Duodenal mucosa (tissue), 2 donors: Measurements from ENCODE around the gene MYMX.

Experiments
- H3K27ac ChIP-seq: one replicate; pipeline ENCODE4 v1.7.0; 2013; ENCODE audit warnings: low read depth, low read length
- H3K27me3 ChIP-seq, 2 donors: one replicate each; pipeline ENCODE4 v1.7.0; 2013; ENCODE audit warnings: low read length in 2 of 2, control low read depth in 1 of 2; ENCODE audit not compliant: insufficient read depth in 2 of 2, control insufficient read depth in 1 of 2
- H3K36me3 ChIP-seq, 2 donors: one replicate each; pipeline ENCODE4 v1.7.0; 2013; ENCODE audit warnings: low read length in 2 of 2, control low read depth in 1 of 2; ENCODE audit not compliant: insufficient read depth in 2 of 2, control insufficient read depth in 1 of 2
- H3K4me1 ChIP-seq, 2 donors: one replicate each; pipeline ENCODE4 v1.7.0; 2013; ENCODE audit warnings: low read length in 2 of 2, control low read depth in 1 of 2; ENCODE audit not compliant: insufficient read depth in 2 of 2, control insufficient read depth in 1 of 2
- H3K4me3 ChIP-seq, 2 donors: one replicate each; pipeline ENCODE4 v1.7.0; 2013; ENCODE audit warnings: low read length in 2 of 2, low read depth in 1 of 2
- H3K9ac ChIP-seq, 2 donors: one replicate each; pipeline ENCODE4 v1.7.0; 2013; ENCODE audit warnings: low read length in 2 of 2, low read depth in 1 of 2
- H3K9me3 ChIP-seq, 2 donors: one replicate each; pipeline ENCODE4 v1.7.0; 2013; ENCODE audit warnings: low read length in 2 of 2, control low read depth in 1 of 2; ENCODE audit not compliant: control insufficient read depth in 1 of 2

Gene MYMX

GRCh38 chr6:44224965-44225305 is 8.2 kb downstream of the MYMX start:
- H3K27ac ChIP-seq, result no peak overlapping the region
- peak overlapping the region in 1 of 2 donors; percentile 60 for H3K9ac ChIP-seq
- H3K27me3 ChIP-seq, result no peaks in the 10 kb centered on the region
- no peaks in the 10 kb centered on the region for H3K9me3 ChIP-seq
- peaks cover 0 to under 1% of the 10 kb centered on the region in 2 donors for H3K36me3 ChIP-seq
- H3K4me3 ChIP-seq, result no peak overlapping the region
- peaks cover 38 to 40% of the 10 kb centered on the region in 2 donors for H3K4me1 ChIP-seq

GRCh38 chr6:44225579-44226325 is 9.0 kb downstream of the MYMX start:
- H3K4me1 ChIP-seq, result peaks cover 38 to 40% of the 10 kb centered on the region in 2 donors

GRCh38 chr6:44226368-44227147 is 9.8 kb downstream of the MYMX start:
- Histone ChIP-seq H3K4me3 (no peak overlapping the region), H3K9ac (no peak overlapping the region), H3K9me3 (no peaks in the 10 kb centered on the region), H3K36me3 (peaks cover 3 to 8% of the 10 kb centered on the region in 2 donors), H3K27me3 (no peaks in the 10 kb centered on the region), H3K4me1 (peaks cover 31 to 34% of the 10 kb centered on the region in 2 donors), H3K27ac (no peak overlapping the region)

More at GRCh38 chr6:44225579-44226325, 9.0 kb downstream of the MYMX start:
- H3K9ac ChIP-seq, result no peak overlapping the region
- no peak overlapping the region for H3K4me3 ChIP-seq
- no peaks in the 10 kb centered on the region for H3K9me3 ChIP-seq
- no peaks in the 10 kb centered on the region for H3K27me3 ChIP-seq
- peaks cover 3 to 5% of the 10 kb centered on the region in 2 donors for H3K36me3 ChIP-seq
- H3K27ac ChIP-seq, result no peak overlapping the region

- H3K9me3 ChIP-seq, result no peaks in the 10 kb centered on the region
- peaks cover 26 to 30% of the 10 kb centered on the region in 2 donors for H3K4me1 ChIP-seq
- no peak overlapping the region for H3K27ac ChIP-seq
- H3K4me3 ChIP-seq, result no peak overlapping the region
- H3K9ac ChIP-seq, result no peak overlapping the region
- H3K36me3 ChIP-seq, result peaks cover 8% of the 10 kb centered on the region in 2 donors
- H3K27me3 ChIP-seq, result no peaks in the 10 kb centered on the region
Measured at GRCh38 chr6:44227148-44227793, 10.5 kb downstream of the MYMX start.

- no peak overlapping the region for H3K4me3 ChIP-seq
- H3K27ac ChIP-seq, result no peak overlapping the region
- no peaks in the 10 kb centered on the region for H3K9me3 ChIP-seq
- H3K27me3 ChIP-seq, result no peaks in the 10 kb centered on the region
- peaks cover 8% of the 10 kb centered on the region in 2 donors for H3K36me3 ChIP-seq
- no peak overlapping the region for H3K9ac ChIP-seq
- peaks cover 20 to 22% of the 10 kb centered on the region in 2 donors for H3K4me1 ChIP-seq
Measured at GRCh38 chr6:44228031-44228430, 11.3 kb downstream of the MYMX start.

- no peak overlapping the region for H3K4me3 ChIP-seq
Measured at GRCh38 chr6:44228433-44228832, 11.7 kb downstream of the MYMX start.

GRCh38 chr6:44228836-44229235 is 12.1 kb downstream of the MYMX start:
- Histone ChIP-seq H3K27me3 (no peaks in the 10 kb centered on the region), H3K27ac (no peak overlapping the region), H3K9ac (no peak overlapping the region), H3K4me1 (peaks cover 22 to 28% of the 10 kb centered on the region in 2 donors), H3K36me3 (peaks cover 8% of the 10 kb centered on the region in 2 donors), H3K4me3 (no peak overlapping the region), H3K9me3 (no peaks in the 10 kb centered on the region)

More at GRCh38 chr6:44228433-44228832, 11.7 kb downstream of the MYMX start:
- Histone ChIP-seq H3K4me1 (peaks cover 19 to 25% of the 10 kb centered on the region in 2 donors), H3K36me3 (peaks cover 8% of the 10 kb centered on the region in 2 donors), H3K9ac (no peak overlapping the region), H3K9me3 (no peaks in the 10 kb centered on the region), H3K27ac (no peak overlapping the region), H3K27me3 (no peaks in the 10 kb centered on the region)

GRCh38 chr6:44229376-44230033 is 12.8 kb downstream of the MYMX start:
- Histone ChIP-seq H3K9ac (no peak overlapping the region), H3K4me3 (no peak overlapping the region), H3K9me3 (no peaks in the 10 kb centered on the region), H3K36me3 (peaks cover 8% of the 10 kb centered on the region in 2 donors), H3K27ac (no peak overlapping the region), H3K4me1 (peaks cover 18 to 24% of the 10 kb centered on the region in 2 donors), H3K27me3 (no peaks in the 10 kb centered on the region)

- Histone ChIP-seq H3K9ac (no peak overlapping the region), H3K4me1 (peaks cover 15 to 25% of the 10 kb centered on the region in 2 donors), H3K27ac (no peak overlapping the region), H3K4me3 (no peak overlapping the region), H3K27me3 (no peaks in the 10 kb centered on the region), H3K9me3 (no peaks in the 10 kb centered on the region), H3K36me3 (peaks cover 8% of the 10 kb centered on the region in 2 donors)
Measured at GRCh38 chr6:44230034-44230675, 13.4 kb downstream of the MYMX start.
